ENCODE results near the gene CDK5R2.

GRCh38 chr2:219003267-219003634 is 43.8 kb downstream of the CDK5R2 start:
- TF ChIP-seq POLR2A (IDR thresholded peaks at IDR 0.05) (no peak), CTCF (IDR thresholded peaks at IDR 0.05) (peak in 1 of 6 experiments; percentile 58)

Data from upper lobe of left lung (tissue), 4 donors.